Measurements from ENCODE around the gene AQP11.
"Not testable (repeated sequence)": the region's sequence is repeated elsewhere in the genome, so short reads cannot be mapped to it uniquely, and the experiment has no call there.

Gene AQP11

DNA sequence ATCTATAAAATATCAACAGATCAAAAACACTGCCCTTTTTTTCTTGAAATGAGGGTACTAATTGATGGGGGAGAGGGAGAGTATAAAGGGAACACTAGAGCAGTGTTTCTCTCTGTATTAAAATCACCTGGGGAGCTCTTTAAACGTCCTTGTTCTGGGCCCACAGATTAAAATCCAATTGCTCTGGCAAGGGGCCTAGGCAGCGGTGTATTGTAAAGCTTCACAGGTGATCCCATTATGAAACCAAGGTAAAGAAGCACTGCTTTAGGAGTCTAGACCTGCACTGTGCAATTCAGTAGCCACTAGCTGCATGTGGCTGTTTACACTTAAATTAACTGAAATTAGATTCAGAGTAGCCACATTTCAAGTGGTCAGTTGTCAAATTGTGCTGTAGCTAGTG lies 3.0 kb downstream of the AQP11 start:
- DNase-seq (ENCODE audit: low spot score) = no peak

DNA sequence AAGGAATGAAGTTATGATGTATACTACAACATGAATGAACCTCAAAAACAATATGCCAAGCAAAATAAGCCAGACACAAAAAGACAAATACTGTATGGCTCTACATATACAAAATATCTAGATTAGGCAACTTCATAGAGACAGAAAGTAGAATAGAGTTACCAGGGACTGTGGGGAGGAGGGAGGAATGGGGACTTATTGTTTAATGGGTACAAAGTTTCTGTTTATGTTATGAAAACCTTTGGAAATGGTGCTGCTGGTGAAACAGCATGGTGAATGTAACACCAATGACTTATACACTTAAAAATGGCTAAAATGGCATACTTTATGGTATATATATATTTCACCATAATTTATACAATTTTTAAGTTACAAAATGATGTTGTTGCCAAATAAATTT lies 4.1 kb downstream of the AQP11 start:
- DNase-seq (ENCODE audit: low spot score) = no peak

DNA sequence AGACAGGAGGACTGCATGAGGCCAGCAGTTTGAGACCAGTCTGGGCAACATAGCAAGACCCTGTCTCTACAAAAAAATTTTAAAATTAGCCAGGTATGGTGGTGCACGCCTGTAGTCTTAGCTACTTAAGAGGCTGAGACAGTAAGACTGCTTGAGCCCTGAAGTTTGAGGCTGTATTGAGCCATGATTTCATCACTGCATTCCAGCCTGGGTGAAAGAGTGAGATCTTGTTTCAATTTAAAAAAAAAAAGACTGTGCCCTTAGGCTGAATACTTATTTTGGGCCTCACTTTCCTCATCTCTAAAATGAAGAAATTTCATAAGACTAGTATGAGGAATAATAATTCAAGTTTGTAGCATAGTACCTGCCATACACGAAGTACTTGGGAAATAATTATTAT lies 6.9 kb downstream of the AQP11 start:
- no peak for DNase-seq (ENCODE audit: low spot score)

DNA sequence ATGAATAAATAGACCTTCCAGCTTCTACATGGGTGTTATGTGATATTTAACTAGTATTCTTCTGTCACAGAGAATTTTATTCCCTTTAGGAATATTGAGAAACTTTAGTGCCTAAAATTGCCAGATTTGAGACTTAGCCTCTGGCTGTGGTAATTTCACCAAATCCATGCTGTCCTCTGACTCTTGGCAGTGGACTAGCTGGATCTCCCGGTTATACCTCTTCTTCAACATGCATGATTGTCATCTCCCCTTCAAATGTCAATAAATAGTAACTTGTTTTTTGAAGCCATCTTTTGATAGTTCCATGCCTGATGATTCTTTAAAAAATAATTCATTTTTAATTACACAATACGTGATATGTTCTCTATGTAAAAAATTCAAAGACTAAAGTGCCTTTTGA lies 8.4 kb downstream of the AQP11 start:
- DNase-seq (ENCODE audit: low spot score) = no peak

DNA sequence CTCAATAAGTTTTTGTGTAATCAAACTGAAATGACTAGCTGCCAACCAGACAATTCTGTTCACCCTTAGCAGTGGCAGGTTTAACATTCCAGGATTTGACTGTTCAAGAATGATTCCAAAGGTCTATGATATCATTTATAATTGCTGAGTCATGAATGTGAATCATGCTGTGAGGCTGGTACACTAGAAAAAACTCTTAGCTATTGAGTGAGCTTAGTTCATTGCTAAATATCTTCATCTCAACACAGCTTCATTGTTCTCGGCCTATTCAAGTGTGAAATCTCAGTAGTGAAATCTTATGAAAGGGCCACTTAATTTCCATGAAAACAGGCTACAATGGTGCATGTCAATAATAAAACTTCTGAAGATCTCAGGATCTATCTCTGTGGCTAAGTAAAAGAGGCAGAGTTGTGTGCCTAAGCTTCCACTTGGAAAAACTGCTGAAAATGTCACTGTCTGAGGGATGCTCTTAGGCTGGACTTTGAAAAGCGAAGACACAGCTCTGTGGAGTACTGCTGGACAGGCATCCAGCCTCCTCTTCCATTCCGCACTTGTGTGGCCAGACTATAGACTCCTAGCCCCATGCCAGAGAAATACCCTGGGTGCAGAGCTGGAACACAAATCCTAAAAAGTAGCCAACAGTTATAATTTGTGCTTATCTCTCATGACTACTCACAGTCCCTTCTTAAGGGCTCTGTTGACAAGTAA lies 12.8 kb downstream of the AQP11 start:
- peak; percentile 21 for DNase-seq (ENCODE audit: low spot score)

DNA sequence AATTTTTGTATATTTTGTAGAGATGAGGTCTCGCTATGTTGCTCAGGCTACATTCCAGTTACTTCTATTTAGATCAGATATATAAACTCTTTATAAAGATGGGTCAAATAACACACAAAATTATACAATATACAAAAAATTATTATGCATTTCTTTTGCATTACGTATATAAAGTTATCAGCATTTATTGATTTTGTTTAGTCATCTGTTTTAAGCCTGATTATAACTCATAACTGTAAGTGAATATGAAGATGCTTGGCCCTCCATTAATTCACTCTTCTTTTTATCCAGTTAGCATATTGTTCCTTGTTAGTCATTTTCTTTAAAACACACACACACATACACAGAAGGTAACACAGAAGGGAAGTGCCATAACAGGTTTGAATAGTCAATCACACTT lies 14.5 kb downstream of the AQP11 start:
- DNase-seq (ENCODE audit: low spot score) = no peak

DNA sequence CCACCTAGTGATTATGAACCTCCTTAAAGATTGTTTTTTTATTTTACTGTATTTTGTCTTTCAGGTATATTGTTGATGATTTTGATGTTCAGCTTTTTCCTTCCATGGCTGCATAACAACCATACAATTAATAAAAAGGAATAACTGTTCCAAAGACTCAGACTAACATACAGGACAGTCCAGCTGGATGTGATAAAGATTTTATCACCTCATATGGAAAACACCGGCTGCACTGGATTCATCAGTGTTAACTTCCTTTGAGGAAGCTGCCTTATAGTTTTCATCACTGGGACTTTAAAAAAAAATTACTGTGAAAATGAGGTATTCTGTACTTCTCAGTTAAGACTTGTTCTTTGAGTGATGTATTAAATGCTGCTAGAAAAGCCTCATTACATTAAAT lies 19.5 kb downstream of the AQP11 start:
- DNase-seq (ENCODE audit: low spot score) = no peak

DNA sequence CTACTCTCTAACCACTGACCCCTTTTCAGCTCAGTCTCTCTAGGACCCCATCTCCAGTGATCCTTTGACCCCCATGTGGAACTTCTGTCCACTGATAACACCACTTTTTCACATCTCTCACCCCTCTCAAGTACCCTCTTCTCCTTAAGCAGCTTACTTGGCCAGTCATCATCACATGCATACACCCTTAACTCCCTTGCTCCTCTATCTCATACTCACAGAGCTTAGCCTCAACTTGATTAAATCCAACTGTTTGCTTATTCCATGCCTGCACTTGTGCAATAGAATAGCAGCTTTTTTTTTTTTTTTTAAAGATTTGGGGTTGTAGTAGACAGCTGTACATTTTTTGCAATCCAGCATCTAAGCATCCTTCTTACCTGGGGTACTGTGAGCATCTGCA lies 22.2 kb downstream of the AQP11 start:
- DNase-seq (ENCODE audit: low spot score) = no peak

DNA sequence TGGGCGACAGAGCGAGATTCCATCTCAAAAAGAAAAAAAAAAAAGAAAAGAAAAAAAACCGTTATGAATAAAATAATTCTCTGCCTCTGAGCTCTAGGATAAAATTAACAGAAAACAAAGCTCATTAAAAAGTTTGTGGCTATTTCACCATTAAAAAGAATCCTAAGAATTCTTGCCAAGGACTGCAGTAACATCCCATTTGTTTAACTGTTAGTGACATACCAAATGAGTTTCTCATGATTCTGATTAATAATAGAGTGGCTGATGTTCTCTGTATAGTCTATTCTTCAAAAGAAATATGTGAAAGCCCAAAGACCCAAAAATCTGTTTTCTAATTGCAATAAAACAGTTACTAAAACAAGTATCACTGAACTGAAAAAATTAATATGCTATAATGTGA lies 28.1 kb downstream of the AQP11 start:
- DNase-seq (ENCODE audit: low spot score) = no peak

DNA sequence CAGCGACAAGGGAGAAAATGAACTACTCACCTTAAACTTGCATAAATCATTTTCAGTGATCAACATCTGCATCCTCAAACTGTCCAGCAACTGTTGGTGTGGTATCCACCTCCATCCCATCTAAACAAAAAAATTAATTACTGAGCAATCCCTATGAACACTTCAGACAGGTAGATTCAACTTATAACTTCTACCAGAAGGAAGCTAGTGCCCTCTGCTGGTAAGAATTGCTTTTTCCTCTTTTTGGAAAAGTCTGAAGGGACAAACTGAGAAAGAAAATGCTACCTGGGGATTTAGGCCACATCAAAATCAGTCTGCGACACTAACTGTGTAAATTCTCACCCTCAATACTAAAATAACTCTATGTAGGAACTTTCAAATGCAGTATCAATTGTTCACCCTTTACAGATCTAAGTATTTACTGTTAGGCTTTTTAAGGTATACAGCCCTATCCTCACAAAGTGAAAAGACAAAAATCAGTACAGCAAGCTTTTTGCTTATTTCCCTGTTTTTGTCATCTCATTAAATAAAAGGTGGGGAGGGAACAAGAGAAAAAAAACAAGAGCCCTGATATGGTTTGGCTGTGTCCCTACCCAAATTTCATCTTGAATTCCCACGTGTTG lies 29.9 kb downstream of the AQP11 start:
- DNase-seq (ENCODE audit: low spot score) = peak; percentile 28

DNA sequence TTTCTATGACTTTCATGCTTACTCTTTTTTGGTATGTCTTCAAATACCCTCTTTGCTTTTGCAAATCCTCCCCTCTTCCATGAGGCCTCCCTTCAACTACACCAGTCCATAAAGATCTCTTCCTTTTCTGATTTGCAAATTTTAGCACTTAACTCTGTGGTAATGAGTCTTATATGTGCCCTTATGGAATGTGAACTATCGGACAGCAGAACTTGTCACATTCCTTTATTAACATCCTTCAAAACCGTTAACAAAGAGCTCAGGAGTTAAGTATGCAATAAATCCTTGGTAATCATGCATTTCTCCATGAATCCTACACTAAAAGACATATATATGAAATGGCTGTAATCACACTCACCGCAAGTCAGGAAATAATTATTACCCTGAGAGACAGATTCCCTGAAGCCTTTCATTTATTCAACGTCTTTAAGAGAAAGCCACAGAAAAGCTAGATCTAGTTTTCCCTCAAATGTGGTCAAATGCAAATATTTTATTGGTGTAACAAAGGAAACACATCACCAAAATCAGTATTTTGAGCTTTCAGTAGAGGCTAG lies 40.5 kb downstream of the AQP11 start:
- DNase-seq (ENCODE audit: low spot score) = no peak

DNA sequence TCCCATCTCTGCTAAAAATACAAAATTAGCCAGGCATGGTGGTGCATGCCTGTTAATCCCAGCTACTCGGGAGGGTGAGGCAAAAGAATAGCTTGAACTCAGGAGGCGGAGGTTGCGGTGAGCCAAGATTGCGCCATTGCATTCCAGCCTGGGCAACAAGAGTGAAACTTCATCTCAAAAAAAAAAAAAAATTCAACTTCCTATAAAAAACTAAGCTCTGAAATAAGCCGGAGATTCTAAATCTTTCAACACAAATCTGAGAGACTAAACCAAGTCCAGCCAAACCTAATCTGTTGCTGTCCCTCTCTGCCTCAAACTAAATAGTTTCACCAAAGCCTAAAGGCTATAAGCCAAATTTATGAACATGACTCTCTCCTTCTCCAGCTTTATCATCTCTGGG lies 44.2 kb downstream of the AQP11 start:
- not testable (repeated sequence) for DNase-seq (ENCODE audit: low spot score)

DNA sequence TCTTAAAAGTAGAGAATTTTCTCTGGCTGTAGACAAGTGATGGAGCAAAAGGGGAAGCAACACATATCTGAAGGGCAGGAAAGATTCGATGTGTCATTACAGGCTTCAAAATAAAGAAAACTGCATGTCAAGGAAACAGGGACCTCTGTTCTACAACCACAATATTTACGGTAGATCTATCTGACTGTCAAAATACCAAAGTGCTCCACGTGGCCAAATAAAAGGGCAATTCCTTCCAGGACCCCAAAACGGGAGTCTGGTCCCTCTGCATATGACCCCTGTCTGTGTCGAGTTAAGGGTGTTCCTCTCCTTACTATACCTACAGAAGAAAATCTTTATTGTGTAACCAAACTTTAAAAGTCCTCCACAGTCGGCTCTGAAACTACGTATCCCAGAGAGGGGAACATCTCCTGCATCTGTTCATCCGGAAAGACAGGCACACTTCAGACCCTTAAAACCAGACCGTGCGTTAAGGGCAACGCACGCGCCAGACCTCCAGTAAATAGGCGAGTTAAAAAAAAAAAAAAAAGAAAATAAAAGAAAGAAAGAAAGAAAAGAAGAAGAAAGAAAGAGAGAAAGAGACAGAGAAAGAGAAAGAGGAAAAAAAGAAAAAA lies 47.1 kb downstream of the AQP11 start:
- no peak for DNase-seq (ENCODE audit: low spot score)

DNA sequence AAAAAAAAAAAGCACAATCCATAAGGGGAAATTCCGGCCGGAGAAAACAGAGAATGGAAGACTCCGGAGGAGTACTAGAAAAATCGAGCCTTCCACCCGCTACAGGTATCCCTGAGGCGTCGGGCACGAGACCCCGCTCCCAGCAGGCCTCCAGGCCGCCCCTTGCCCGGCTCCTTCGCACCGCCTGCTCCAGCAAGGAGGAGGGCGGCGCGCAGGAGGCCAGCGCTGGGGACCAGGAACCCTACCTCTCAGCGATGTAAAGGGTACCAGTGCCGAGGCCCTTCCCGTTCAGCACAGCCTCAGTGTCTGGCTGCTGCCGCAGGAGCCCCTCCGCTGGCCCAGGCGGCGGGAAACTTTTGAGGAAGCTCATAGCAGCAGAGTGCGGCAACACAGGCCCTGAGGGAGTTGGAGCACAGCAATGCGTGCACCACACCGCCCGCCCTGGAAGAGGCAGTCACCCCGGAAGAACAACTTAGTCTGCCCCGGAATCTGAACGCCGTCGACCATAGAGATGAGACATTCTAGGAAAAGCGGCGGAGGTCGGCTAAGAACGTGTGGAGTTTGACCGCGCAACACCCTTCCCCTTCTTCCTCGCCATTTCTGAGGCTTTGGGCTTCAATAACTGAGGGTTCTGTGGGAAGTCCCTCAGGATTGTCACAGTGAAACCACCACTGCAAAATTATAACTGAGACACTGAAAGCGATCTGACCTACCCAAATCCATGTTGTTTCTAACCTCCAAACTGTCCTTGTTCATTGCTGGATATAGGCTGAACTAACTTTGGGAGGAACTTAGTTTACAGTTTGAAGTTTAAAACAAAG lies 47.8 kb downstream of the AQP11 start, which contains the start of gene CLNS1A:
Gene CLNS1A (minus strand): TSS at position 450 of the 821 bp plus-strand sequence. CDS start 80 bp downstream, at position 370.
- DNase-seq (ENCODE audit: low spot score) = peak; percentile 87

DNA sequence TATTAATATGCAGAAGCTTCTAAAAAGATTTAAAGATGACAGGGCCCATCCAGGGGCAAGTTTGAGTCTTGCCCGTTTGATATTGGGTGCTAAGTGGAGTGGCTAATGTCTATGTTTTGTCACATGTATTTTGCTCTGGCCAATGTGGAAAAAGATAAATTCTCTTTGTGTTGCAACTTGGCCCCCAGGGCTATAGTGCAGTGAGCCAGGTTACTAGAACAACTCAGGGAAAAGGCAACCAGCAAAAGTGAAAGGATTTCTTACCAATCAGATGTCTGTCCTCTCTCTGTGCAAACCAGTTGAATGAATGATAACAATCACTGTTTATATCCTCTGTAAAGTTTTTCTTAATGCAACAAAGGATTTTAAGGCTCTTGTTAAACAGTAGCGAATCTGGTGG lies 52.5 kb downstream of the AQP11 start:
- no peak for DNase-seq (ENCODE audit: low spot score)

DNA sequence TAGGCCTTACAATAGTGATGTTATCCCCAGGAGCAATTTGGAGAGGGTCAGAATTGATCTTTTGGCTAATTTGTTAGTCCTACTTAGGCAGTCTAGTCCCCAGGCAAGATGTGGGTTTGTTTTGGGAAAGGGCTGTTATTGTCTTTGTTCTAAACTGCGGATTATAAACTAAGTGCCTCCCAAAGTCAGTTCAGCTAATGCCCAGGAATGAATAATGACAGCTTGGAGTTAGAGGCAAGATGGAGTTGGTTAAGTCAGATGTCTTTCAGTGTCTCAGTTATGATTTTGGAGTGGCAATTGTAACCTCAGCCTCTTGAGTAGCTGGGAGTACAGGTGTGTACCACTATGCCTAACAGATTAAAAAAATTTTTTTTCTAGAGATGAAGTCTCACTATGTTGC lies 55.1 kb downstream of the AQP11 start:
- DNase-seq (ENCODE audit: low spot score) = no peak

DNA sequence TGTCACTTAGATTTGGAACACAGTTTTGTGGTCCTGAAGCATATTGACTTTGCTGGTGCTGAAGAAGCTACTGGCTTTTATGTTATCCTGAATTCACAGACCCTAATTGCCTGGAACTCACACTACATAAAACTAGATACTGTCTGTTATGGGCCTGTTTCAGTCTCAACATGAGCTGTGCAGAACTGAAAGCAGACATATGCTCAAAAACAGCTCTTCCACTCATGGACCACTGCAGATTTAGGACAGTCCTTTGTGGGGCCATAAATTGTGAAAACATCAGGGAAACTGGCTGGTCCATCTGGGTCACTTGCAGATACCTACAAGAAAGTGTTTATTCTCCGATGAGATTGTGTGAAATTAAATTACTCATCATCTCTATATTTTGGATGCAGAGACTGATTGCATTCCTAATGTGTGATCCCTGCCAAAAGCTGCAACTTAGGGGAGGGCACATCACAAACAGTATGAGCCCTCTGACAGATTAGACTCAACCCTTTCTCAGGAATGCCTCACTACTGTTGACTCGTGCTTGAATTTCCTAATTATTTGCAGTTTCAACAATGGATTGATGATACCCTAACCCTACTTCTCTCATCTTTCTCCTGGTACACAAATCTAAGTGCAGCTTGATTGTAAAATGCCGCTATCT lies 58.0 kb downstream of the AQP11 start:
- no peak for DNase-seq (ENCODE audit: low spot score)

DNA sequence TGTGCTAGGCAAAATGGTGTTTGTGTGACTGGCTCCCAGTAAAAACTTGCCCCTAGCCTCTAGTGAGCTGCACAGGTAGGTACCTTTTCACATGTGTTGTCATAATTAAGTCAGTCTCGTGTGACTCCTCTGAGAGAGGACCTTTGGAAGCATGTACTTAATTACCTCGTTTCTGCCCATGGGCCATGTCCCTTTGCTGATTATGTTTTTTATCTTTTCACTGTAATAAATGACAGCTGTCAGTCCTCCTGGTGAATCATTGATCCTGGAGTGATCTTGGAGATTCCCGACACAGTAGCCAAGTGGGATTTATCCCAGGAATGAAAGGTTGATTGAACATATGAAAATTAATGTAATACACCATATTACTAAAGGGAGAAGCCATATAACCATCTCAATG lies 60.4 kb downstream of the AQP11 start:
- DNase-seq (ENCODE audit: low spot score) = no peak

DNA sequence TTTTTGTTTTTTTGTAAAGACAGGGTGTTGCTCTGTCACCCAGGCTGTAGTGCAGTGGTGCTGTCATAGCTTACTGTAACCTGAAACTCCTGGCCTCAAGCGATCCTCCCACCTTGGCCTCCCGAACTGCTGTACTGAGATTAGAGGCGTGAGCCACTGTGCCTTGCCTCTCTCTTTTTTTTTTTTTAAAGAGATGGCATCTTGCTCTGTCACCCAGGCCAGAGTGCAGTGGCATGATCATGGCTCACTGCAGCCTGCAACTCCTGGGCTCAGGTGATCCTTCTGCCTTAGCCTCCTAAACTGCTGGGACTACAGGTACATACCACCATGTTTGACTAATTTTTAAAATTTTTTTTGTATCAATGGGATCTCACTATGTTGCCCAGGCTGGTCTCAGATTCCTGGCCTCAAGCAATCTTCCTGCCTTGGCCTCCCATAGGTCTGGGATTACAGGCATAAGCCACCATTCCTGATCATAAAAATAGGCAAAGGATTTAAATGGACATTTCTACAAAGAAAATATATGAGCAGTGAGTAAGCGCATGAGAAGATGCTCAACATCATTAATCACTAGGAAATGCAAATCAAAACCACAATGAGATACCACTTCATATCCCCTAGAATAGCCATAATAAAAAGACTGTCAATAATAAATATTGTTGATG lies 65.1 kb downstream of the AQP11 start:
- no peak for DNase-seq (ENCODE audit: low spot score)

DNA sequence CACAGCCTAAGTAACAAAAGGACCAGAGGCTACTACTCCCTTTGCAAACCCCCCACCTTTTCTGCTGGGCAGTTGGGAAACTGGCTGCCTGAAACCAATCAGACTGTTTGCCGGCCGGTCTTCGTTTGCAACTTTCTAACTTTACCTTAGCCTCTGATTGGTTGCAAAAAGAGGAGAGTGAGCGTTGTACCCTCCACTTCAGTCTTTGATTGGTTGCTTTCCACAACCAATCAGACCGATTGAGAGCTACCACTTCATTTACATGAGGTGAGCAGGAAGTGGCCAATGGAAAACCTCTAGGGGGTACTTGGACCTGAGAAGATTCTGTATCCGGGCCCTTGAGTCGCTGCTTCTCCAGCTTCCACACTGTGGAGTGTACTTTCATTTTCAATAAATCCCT lies 66.6 kb downstream of the AQP11 start:
- peak; percentile 22 for DNase-seq (ENCODE audit: low spot score)

Data from iPS-NIHi11 (cell line).